Astrocyte of the cerebellum (primary cell): Measurements from ENCODE around the gene GTF3C6.
"Not testable (repeated sequence)": the region's sequence is repeated elsewhere in the genome, so short reads cannot be mapped to it uniquely, and the experiment has no call there.

Experiments used
- DNase-seq: peaks from one replicate; pipeline ENCODE4 v3.0.0-alpha.2; 2011; ENCODE audit warnings: low read depth
- H3K4me3 ChIP-seq: 2 replicates; pipeline ENCODE4 v1.5.1; 2011; ENCODE audit warnings: mild to moderate bottlenecking, low read depth, low read length, moderate library complexity
- in situ Hi-C: cut with HindIII; loops from 2 replicates; pipeline ENCODE4 v1.10.0; 2017; ENCODE audit warnings: low sequenced_read_pairs
- TF ChIP-seq, protein P1 (sequence below): IDR thresholded peaks from 2 replicates; pipeline ENCODE4 v1.5.1; 2012; ENCODE audit warnings: low read length, low read depth, moderate library complexity, mild to moderate bottlenecking; ENCODE audit errors: missing control alignments

The GTF3C6 gene

GRCh38 chr6:110951986-110952794 is 6.3 kb upstream of the GTF3C6 start:
- no peak for DNase-seq
- TF ChIP-seq, protein P1, sequence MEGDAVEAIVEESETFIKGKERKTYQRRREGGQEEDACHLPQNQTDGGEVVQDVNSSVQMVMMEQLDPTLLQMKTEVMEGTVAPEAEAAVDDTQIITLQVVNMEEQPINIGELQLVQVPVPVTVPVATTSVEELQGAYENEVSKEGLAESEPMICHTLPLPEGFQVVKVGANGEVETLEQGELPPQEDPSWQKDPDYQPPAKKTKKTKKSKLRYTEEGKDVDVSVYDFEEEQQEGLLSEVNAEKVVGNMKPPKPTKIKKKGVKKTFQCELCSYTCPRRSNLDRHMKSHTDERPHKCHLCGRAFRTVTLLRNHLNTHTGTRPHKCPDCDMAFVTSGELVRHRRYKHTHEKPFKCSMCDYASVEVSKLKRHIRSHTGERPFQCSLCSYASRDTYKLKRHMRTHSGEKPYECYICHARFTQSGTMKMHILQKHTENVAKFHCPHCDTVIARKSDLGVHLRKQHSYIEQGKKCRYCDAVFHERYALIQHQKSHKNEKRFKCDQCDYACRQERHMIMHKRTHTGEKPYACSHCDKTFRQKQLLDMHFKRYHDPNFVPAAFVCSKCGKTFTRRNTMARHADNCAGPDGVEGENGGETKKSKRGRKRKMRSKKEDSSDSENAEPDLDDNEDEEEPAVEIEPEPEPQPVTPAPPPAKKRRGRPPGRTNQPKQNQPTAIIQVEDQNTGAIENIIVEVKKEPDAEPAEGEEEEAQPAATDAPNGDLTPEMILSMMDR: no peak
- in situ Hi-C loops: loop anchor here (5.0 kb wide), 2 partner anchors 35 to 415 kb away; no protein-coding TSS in a partner anchor
- H3K4me3 ChIP-seq: no peak overlapping the region

GRCh38 chr6:110953633-110954303 is 4.7 kb upstream of the GTF3C6 start:
- in situ Hi-C loops: loop anchor here (5.0 kb wide), 2 partner anchors 34 to 416 kb away; no protein-coding TSS in a partner anchor
- DNase-seq: no peak
- TF ChIP-seq, protein P1: no peak

GRCh38 chr6:110960014-110960390 is 1.5 kb downstream of the GTF3C6 start:
- H3K4me3 ChIP-seq: no peak overlapping the region
- no peak for DNase-seq
- in situ Hi-C loops: no loop called here

More at GRCh38 chr6:110953633-110954303, 4.7 kb upstream of the GTF3C6 start:
- no peak overlapping the region for H3K4me3 ChIP-seq

DNA sequence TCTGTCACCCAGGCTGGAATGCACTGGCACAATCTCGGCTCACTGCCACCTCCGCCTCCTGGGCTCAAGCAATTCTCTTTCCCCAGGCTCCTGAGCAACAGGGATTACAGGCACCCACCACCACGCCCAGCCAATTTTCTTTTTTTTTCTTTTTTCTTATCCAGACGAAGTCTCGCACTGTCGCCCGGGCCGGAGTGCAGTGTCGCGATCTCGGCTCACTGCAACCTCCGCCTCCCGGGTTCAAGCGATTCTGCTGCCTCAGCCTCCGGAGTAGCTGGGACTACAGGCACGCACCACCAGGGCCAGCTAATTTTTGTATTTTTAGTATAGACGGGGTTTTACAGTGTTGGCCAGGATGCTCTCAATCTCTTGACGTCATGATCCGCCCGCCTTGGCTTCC is 4.1 kb downstream of the GTF3C6 start:
- DNase-seq: not testable (repeated sequence)

More at GRCh38 chr6:110960014-110960390, 1.5 kb downstream of the GTF3C6 start:
- TF ChIP-seq, protein P1: no peak

DNA sequence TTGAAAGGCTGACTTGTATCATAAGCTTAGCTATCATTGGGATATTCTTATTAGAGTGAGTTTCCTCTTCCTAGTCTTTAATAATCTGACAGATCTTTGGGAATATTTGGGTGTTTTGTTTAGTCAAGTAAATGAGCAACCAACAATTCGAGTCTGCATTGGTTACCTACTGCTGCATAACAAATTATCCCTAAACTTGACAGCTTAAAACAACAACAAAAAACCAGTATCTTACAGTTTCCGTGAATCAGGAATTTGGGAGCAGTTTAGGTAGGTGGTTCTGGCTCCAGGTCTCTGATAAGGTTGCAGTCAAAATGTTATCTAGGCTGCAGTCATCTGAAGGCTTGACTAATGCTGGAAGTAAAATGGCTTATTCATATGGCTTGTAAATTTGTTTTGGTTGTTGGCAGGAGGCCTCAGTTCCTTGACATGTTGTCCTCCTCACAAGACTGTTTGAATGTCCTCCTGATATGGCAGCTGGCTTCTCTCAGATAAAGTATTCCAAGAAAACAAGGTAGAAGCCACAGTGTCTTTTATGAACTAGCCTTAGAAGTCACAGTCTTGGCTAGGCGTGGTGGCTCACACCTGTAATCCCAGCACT is 7.2 kb downstream of the GTF3C6 start:
- no peak for DNase-seq
- in situ Hi-C loops: no loop called here
- H3K4me3 ChIP-seq: no peak overlapping the region
- TF ChIP-seq, protein P1: no peak

More for the DNA sequence above, 4.1 kb downstream of the GTF3C6 start:
- H3K4me3 ChIP-seq, in situ Hi-C loops: not testable (repeated sequence)

GRCh38 chr6:110968661-110969060 is 10.2 kb downstream of the GTF3C6 start:
- in situ Hi-C loops, DNase-seq: not testable (repeated sequence)

DNA sequence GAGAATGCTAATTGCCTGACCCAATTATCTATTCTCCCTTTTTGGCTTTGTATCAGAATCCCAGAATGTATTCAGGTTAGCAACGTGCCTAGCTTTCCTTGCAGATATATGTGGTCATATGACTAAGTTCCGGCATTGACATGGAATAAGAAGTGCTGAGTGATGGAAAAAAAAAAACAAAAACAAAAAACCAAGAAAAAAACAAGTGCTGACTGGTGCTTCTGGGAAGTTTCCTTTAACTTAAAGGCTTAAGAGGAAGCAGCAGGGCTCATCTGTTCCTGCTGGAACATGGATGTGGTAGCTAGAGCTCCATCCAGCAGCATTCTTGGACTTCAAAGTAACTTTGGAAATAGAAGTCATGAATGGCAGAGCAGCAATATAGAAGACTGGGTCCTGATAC is 13.0 kb downstream of the GTF3C6 start:
- in situ Hi-C loops: no loop called here
- H3K4me3 ChIP-seq: no peak overlapping the region
- TF ChIP-seq, protein P1: no peak
- DNase-seq: no peak

More at GRCh38 chr6:110968661-110969060, 10.2 kb downstream of the GTF3C6 start:
- H3K4me3 ChIP-seq: not testable (repeated sequence)
